Nephron (organoid): ENCODE data around the gene RFT1.

Source experiments
- H3K27ac Mint-ChIP-seq, 3 experiments: 2 replicates each; pipeline ENCODE4 v1.8.0; 2020; ENCODE audit warnings: mixed read lengths in 3 of 3, mild to moderate bottlenecking in 2 of 3, moderate library complexity in 1 of 3
- H3K27me3 Mint-ChIP-seq: 2 replicates; pipeline ENCODE4 v1.8.0; 2021; ENCODE audit warnings: low read depth, mild to moderate bottlenecking, moderate library complexity, mixed read lengths
- H3K36me3 Mint-ChIP-seq: 2 replicates; pipeline ENCODE4 v1.8.0; 2020; ENCODE audit warnings: low read depth, mixed read lengths
- H3K4me1 Mint-ChIP-seq: 2 replicates; pipeline ENCODE4 v1.8.0; 2020; ENCODE audit warnings: mixed read lengths
- H3K4me3 Mint-ChIP-seq, 3 experiments: 2 replicates each; pipeline ENCODE4 v1.8.0; 2020; ENCODE audit warnings: mild to moderate bottlenecking in 3 of 3, mixed read lengths in 3 of 3, moderate library complexity in 2 of 3
- H3K9me3 Mint-ChIP-seq: 2 replicates; pipeline ENCODE4 v1.8.0; 2020; ENCODE audit warnings: mixed read lengths
- CTCF ChIP-seq, 3 experiments: fragments of 200-600 bp; sonication (generic); IDR thresholded peaks; one replicate each; pipeline ENCODE4 v1.5.0; 2021; ENCODE audit warnings: antibody characterized with exemption in 3 of 3; ENCODE audit not compliant: unreplicated experiment in 3 of 3

RFT1 gene

GRCh38 chr3:53161450-53161819, 31.2 kb upstream of the RFT1 start:
- Mint-ChIP-seq H3K4me3 (peak overlapping the region; percentile 84 to 89 (median 88)), H3K27ac (peak overlapping the region in 2 of 3 experiments; percentile 32 to 41), H3K36me3 (no peaks in the 10 kb centered on the region), H3K4me1 (peaks cover 35% of the 10 kb centered on the region), H3K9me3 (no peaks in the 10 kb centered on the region), H3K27me3 (peaks cover 33% of the 10 kb centered on the region)
- TF ChIP-seq CTCF (IDR thresholded peaks at IDR 0.05; ENCODE audit: unreplicated experiment in 3 of 3): no peak

GRCh38 chr3:53160660-53161449, 30.6 kb upstream of the RFT1 start, which contains the start of gene PRKCD:
TSS of gene PRKCD (plus strand) at chr3:53161209. CDS start at chr3:53178423, 17,214 bp downstream.
- Mint-ChIP-seq H3K36me3 (no peaks in the 10 kb centered on the region), H3K27me3 (peaks cover 33% of the 10 kb centered on the region), H3K4me3 (peak within 1 kb of the TSS; percentile 90 to 94 (median 92)), H3K4me1 (peaks cover 40% of the 10 kb centered on the region), H3K9me3 (no peaks in the 10 kb centered on the region), H3K27ac (peak within 1 kb of the TSS in 2 of 3 experiments; percentile 32 to 69)
- peak; percentile 4 to 42 (median 41) for TF ChIP-seq CTCF (IDR thresholded peaks at IDR 0.05; ENCODE audit: unreplicated experiment in 3 of 3)

GRCh38 chr3:53160061-53160659, 29.9 kb upstream of the RFT1 start:
- peak in 1 of 3 experiments; percentile 32 for TF ChIP-seq CTCF (IDR thresholded peaks at IDR 0.05; ENCODE audit: unreplicated experiment in 3 of 3)
- no peaks in the 10 kb centered on the region for H3K9me3 Mint-ChIP-seq
- H3K4me3 Mint-ChIP-seq: peak overlapping the region; percentile 90 to 94 (median 92)
- peak overlapping the region in 2 of 3 experiments; percentile 25 to 69 for H3K27ac Mint-ChIP-seq
- peaks cover 41% of the 10 kb centered on the region for H3K4me1 Mint-ChIP-seq
- peaks cover 33% of the 10 kb centered on the region for H3K27me3 Mint-ChIP-seq
- no peaks in the 10 kb centered on the region for H3K36me3 Mint-ChIP-seq

GRCh38 chr3:53159156-53160060, 29.2 kb upstream of the RFT1 start:
- H3K4me1 Mint-ChIP-seq: peaks cover 41% of the 10 kb centered on the region
- peak overlapping the region; percentile 90 to 94 (median 92) for H3K4me3 Mint-ChIP-seq
- H3K27me3 Mint-ChIP-seq: peaks cover 33% of the 10 kb centered on the region
- H3K27ac Mint-ChIP-seq: peak overlapping the region in 2 of 3 experiments; percentile 24 to 54
- no peaks in the 10 kb centered on the region for H3K36me3 Mint-ChIP-seq
- TF ChIP-seq CTCF (IDR thresholded peaks at IDR 0.05; ENCODE audit: unreplicated experiment in 3 of 3): no peak
- no peaks in the 10 kb centered on the region for H3K9me3 Mint-ChIP-seq

- Mint-ChIP-seq H3K4me3 (peak overlapping the region; percentile 90 to 94 (median 92)), H3K4me1 (peaks cover 43% of the 10 kb centered on the region), H3K27ac (peak overlapping the region in 2 of 3 experiments; percentile 24 to 54), H3K9me3 (no peaks in the 10 kb centered on the region), H3K27me3 (peaks cover 33% of the 10 kb centered on the region), H3K36me3 (no peaks in the 10 kb centered on the region)
- TF ChIP-seq CTCF (IDR thresholded peaks at IDR 0.05; ENCODE audit: unreplicated experiment in 3 of 3): no peak
Observed at GRCh38 chr3:53158765-53159155, 28.5 kb upstream of the RFT1 start.
